Adipose tissue (tissue), 3 donors: ENCODE measurements around the gene C9. TPM values are rescaled to one million over a fixed set of nuclear protein-coding genes. Genes with fewer than 3 reads are reported as not detected.
"Not testable (repeated sequence)": the region's sequence is repeated elsewhere in the genome, so short reads cannot be mapped to it uniquely, and the experiment has no call there.

Experiments
- H3K27ac ChIP-seq: one replicate; pipeline ENCODE4 v1.5.1; 2013; ENCODE audit warnings: low read depth, low read length
- WGBS, 3 donors: extraction: QIAGEN DNeasy Blood & Tissue Kit; methylation state at CpG; one replicate each; pipeline ENCODE4 v1.1.7; 2013; 5-methylcytosine and 5-hydroxymethylcytosine counted together
- polyA plus RNA-seq, 3 donors: library from polyadenylated mRNA; stranded (reverse); fragments of 200-250 nt; gene quantifications; one replicate each; pipeline ENCODE4 v1.2.3, GENCODE V29; 2013
- donor health status: healthy with polysubstance abuse.
- donor health status: Bipolar disorder and iron deficiency.
- donor health status: healthy.

Gene C9
- polyA plus RNA-seq, 3 donors, result not detected

- H3K27ac ChIP-seq, result no peak overlapping the region
- WGBS, 3 donors, result 72 to 84% (median 78%) methylated on average over 1 of the region's 1 CpG
Observed at GRCh38 chr5:39341896-39342295, 22.4 kb downstream of the C9 start.

DNA sequence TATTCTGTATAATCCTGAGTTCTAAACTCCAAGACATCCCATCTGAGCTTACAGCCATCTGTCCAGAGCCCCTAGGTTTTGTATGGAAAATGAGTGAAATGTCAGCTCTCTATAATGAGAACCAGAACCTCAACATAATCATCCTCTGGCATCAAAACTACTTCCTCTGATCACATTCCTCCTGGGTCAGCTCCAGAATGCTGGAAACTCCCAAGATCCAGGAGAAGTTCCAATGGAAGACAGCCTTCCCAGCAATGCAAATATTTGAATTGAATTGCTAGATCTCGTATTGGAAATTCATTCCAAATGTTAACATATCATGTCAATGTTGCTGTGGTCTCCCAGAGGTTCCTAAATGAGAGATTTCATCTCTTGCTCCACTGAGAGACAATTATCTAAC is 23.8 kb downstream of the C9 start:
- no peak overlapping the region for H3K27ac ChIP-seq
- WGBS, 3 donors, result 40 to 64% (median 46%) methylated on average over 1 of the region's 1 CpG

DNA sequence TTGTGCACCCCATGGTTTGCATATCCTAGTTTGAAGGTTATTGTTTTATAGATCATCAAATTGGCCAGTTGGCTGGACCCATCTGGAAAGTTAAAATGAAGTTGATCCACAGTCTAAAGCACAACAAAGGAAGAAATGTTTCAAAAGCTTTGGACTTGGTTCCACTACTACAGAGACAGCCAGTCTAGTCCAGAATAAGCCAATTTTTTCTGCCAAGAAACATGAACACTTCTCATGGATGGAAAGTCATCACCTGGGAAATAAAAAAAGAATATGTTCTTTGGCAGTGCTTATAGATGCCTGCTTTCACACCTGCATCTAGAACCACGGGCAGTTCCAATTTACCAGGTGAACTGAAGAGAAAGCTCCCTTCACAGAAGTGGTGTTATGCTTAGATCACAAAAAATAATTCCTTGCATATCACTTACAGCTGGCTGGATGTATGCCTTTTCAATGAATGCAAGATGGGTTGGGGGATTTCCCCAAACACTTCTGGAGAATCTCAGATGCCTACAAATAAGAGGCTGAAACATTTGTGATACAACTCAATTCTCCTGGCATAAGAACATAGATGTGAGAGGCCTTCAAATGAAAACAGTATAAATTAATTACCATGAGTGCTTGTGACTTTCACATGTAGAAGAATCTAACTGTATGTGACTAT is 26.9 kb downstream of the C9 start:
- H3K27ac ChIP-seq, result no peak overlapping the region
- 49 to 91% (median 78%) methylated on average over 1 of the region's 1 CpG for WGBS, 3 donors

DNA sequence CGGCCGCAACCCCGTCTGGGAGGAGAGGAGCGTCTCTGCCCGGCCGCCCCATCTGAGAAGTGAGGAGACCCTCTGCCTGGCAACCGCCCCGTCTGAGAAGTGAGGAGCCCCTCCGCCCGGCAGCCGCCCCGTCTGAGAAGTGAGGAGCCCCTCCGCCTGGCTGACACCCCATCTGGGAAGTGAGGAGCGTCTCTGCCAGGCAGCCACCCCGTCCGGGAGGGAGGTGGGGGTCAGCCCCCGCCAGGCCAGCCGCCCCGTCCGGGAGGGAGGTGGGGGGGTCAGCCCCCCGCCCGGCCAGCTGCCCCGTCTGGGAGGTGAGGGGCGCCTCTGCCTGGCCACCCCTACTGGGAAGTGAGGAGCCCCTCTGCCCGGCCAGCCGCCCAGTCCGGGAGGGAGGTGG is 30.0 kb downstream of the C9 start:
- WGBS, 3 donors, result 90 to 93% (median 92%) methylated on average over 18 to 25 of the region's 27 CpGs
- not testable (repeated sequence) for H3K27ac ChIP-seq

- WGBS, 3 donors, result 90 to 98% (median 97%) methylated on average over 1 of the region's 1 CpG
Observed at GRCh38 chr5:39333104-39333503, 31.2 kb downstream of the C9 start.

GRCh38 chr5:39331861-39332381 is 32.4 kb downstream of the C9 start:
- 64 to 87% (median 75%) methylated on average over 2 of the region's 2 CpGs for WGBS, 3 donors
- H3K27ac ChIP-seq, result no peak overlapping the region

More at GRCh38 chr5:39333104-39333503, 31.2 kb downstream of the C9 start:
- no peak overlapping the region for H3K27ac ChIP-seq

DNA sequence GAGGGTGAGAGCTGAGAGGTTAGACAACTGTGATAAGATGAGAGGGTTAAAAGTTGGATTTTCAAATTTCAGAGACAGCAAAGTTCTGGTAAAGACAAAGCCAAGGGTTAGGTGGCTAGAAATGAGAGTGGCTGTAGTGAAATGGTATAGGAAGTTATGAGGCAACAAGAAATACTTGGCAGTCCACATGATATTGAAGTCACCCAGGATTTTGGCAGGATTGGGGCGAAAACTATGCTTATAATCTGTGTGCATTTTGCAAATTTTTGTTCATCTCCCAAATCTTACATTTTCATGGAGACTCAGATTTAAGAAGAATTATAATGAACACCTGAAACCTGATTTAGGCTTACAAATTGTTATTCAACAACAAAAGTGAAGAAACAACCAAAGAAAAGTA is 35.6 kb downstream of the C9 start:
- WGBS, 3 donors, result 71 to 88% (median 88%) methylated on average over 1 of the region's 1 CpG
- H3K27ac ChIP-seq, result no peak overlapping the region

- WGBS, 3 donors, result 54 to 88% (median 82%) methylated on average over 3 of the region's 3 CpGs
- H3K27ac ChIP-seq, result no peak overlapping the region
Observed at GRCh38 chr5:39323542-39323941, 40.8 kb downstream of the C9 start.

DNA sequence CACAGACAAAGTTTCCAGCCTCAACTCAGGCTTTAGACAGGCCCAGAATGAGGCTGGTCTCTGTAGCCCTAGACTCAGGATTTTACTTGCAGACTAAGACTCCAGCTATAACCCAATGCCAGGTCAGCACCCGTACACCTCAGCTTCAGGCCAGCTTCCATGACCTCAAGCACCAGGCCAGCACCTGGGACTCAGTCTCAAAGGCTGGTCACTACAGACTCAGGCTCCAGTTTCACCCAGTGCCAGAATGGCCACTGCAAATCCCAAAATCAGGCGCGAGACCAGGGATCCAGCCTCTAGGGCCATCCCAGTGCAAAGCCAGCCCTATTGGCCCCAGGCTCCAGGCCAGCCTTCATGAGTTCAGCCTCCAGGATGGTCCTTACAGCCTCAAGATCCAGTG is 44.9 kb downstream of the C9 start:
- WGBS, 3 donors, result 87 to 96% (median 88%) methylated on average over 3 of the region's 3 CpGs
- no peak overlapping the region for H3K27ac ChIP-seq

GRCh38 chr5:39316464-39316863 is 47.8 kb downstream of the C9 start:
- 66 to 88% (median 85%) methylated on average over 3 of the region's 3 CpGs for WGBS, 3 donors
- not testable (repeated sequence) for H3K27ac ChIP-seq

GRCh38 chr5:39315995-39316394 is 48.3 kb downstream of the C9 start:
- H3K27ac ChIP-seq, result no peak overlapping the region
- 67 to 80% (median 68%) methylated on average over 4 of the region's 4 CpGs for whole genome bisulfite sequencing, 3 donors

- no peak overlapping the region for H3K27ac ChIP-seq
- whole genome bisulfite sequencing, 3 donors, result 74 to 97% (median 89%) methylated on average over 1 of the region's 1 CpG
Observed at GRCh38 chr5:39314591-39314990, 49.7 kb downstream of the C9 start.

DNA sequence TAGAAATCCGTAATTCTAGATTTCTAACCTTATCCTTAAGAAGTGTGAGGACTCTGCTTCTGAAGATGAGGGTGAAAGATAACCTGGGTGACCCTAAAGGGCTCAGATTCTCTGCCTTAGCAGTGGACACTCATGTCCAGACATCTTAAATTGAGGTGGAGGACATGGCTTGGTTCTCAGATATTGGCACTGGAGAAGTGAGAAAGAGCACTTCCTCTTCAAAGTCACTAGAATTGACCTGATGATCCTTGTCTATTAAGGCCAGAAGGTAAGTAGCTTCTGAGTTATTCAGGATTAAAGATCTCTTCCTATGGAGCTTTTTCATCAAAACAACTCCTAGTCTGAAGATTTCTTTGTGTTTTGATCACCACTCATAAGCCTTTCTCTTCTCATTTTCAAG is 54.8 kb downstream of the C9 start:
- no peak overlapping the region for H3K27ac ChIP-seq

DNA sequence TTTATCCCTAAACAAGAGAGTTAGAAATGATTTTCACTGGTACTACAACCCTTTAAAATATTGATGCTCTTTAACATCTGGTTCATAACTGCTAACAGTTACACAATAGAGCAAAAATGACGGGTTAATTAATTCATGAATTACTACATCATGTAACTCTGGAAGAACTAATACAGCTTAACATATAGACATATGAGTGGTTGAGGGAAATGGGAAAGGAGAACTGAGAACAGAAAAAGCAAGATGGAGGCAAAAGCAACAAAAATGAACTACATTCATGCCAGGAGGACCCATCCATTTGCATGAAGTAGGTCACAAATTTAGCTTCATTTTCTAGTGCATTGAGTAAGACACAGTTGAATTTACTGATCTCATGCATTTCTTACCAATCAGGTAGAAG is 61.8 kb downstream of the C9 start:
- 65 to 80% (median 72%) methylated on average over 1 of the region's 1 CpG for WGBS, 3 donors
- no peak overlapping the region for H3K27ac ChIP-seq

More for the DNA sequence above, 54.8 kb downstream of the C9 start:
- WGBS, 3 donors, result 76 to 97% (median 89%) methylated on average over 1 of the region's 1 CpG

- H3K27ac ChIP-seq, result no peak overlapping the region
Observed at GRCh38 chr5:39301406-39301805, 62.9 kb downstream of the C9 start.

DNA sequence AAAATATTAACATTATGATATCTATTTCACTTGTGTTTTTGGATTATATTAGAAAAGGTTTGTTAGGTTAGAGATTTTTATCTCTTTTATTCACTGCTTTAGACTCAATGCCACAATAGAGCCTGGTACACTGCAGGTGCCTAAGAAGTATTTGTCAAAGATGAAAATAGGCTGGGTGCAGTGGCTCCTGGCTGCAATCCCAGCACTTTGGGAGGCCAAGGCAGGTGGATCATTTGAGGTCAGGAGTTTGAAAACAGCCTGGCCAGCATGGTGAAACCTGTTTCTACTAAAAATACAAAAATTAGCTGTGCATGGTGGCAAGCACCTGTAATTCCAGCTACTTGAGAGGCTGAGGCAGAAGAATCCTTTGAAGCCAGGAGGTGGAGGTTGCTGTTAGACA is 64.3 kb downstream of the C9 start:
- no peak overlapping the region for H3K27ac ChIP-seq

DNA sequence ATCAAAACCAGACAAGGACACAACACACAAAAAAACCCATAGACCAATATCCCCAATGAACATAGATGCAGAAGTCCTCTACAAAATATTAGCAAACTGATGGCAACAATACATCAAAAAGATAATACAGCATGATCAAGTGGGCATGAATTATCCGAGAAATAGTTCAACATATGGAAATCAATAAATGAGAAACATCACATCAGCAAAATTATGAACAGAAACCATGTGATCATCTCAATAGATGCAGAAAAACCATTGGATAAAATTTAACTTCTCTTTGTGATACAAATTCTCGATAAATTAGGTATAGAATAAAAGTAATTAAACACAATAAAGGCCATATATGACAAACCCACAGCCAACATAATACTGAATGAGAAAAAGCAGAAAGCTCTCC is 69.6 kb downstream of the C9 start:
- 71 to 90% (median 88%) methylated on average over 2 of the region's 2 CpGs for WGBS, 3 donors
- no peak overlapping the region for H3K27ac ChIP-seq

- H3K27ac ChIP-seq, result no peak overlapping the region
- 41 to 82% (median 77%) methylated on average over 5 of the region's 5 CpGs for WGBS, 3 donors
Observed at GRCh38 chr5:39284552-39284951, 79.7 kb downstream of the C9 start.

GRCh38 chr5:39283231-39283818 is 81.0 kb downstream of the C9 start:
- WGBS, 3 donors, result 14 to 20% (median 16%) methylated on average over 3 of the region's 3 CpGs
- no peak overlapping the region for H3K27ac ChIP-seq

DNA sequence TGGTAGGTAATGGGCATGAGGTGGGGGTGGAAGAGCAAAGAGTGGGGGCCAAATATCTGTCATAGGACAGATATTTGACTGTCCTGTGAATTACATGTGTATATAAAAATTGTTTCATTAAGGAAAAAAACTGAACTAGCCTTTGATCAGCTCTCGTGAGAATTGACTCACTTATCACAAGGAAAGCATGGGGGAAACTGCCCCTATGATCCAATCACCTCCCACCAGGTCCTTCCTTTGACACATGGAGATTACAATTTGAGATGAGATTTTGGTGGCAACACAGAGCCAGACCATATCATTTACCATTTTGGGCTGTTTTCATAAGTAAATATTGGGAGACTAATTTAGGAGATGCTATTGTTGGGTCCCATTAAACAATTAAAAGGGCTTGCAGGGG is 81.7 kb downstream of the C9 start:
- H3K27ac ChIP-seq, result no peak overlapping the region
- 85 to 91% (median 89%) methylated on average over 1 of the region's 1 CpG for WGBS, 3 donors
